Measurements from ENCODE around the gene ZNF274.
"Not testable (repeated sequence)": the region's sequence is repeated elsewhere in the genome, so short reads cannot be mapped to it uniquely, and the experiment has no call there.

The ZNF274 gene

DNA sequence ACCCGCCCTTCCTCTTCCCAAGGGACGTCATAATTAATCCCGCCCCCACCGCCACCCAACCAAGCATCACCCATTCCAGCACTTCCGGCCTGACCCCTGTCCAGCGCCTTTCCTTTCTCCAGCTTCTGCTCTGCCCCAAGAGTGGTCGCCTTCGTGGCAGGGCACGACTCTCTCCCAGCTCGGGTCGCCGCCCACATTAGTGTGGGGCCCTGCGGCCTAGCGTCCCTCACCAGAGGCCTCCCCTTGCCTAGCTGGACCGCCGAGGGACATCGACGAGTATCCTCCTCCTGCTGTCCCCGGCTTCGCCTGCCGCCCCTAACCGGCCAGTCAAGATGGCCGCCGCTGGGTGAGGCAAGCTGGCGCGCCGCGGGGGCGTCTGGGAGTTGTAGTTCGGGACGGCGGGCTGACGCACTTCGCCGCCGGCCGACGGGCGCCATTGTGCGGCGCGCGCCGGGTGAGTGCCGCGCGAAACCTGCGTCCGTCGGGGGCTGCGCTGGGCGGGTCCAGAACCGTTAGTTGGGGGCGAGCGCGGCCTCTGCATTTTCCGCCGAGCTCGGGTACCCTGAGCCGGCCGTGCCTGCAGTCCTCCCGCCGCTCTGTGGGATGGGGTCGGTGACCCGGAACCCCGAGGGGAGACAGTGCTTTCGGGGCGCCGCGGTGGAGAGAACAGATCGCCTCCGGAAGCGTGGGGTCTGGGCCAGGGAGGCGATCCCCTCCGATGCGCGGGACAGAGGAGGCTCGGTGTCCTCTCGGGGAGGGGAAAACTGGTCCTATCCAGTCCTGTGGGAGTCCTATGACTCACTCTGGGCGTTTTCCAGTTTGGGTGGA, at the start of gene ZNF274:
Gene ZNF274 (plus strand): TSS at position 73 of the 828 bp plus-strand sequence. CDS start 905 bp downstream, outside the sequence.
- H3K4me3 ChIP-seq (ENCODE audit: low read depth, low read length): peak within 1 kb of the TSS; percentile 98

DNA sequence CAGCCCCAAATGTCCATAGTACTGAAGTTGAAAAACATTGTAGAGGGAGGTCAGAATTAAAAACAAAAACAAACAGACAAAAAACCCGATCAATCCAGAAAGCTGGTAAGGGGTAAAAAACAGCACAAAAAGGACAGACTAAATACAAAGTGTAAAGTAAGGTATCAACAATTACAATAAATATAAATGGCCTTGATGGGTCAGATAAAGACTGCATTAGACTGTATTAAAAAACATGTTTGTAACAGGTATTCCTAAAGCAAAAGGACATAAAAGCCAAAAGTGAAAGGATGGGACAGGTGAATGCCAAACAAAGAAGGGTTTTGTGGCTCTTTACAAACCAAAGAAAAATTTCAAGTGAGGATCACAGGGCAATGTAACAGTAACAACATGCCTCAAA, 48.6 kb upstream of the ZNF274 start:
- H3K4me3 ChIP-seq (ENCODE audit: low read depth, low read length): no peak overlapping the region

- no peak overlapping the region for H3K4me3 ChIP-seq (ENCODE audit: low read depth, low read length)
Observed at GRCh38 chr19:58145849-58146248, 37.0 kb upstream of the ZNF274 start.

DNA sequence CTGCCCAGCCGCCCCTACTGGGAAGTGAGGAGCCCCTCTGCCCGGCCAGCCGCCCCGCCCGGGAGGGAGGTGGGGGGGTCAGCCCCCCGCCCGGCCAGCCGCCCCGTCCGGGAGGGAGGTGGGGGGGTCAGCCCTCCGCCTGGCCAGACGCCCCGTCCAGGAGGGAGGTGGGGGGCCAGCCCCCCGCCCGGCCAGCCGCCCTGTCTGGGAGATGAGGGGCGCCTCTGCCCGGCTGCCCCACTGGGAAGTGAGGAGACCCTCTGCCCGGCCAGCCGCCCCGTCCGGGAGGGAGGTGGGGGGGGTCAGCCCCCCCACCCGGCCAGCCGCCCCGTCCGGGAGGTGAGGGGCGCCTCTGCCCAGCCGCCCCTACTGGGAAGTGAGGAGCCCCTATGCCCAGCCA, 35.4 kb upstream of the ZNF274 start:
- not testable (repeated sequence) for H3K4me3 ChIP-seq (ENCODE audit: low read depth, low read length)

- H3K4me3 ChIP-seq (ENCODE audit: low read depth, low read length): peak within 1 kb of the TSS; percentile 92
Observed at GRCh38 chr19:58150328-58150921, 32.4 kb upstream of the ZNF274 start, which contains the start of gene ZNF329. TSS of gene ZNF329 (minus strand) at chr19:58150789. CDS start at chr19:58129503, 21,286 bp downstream.

DNA sequence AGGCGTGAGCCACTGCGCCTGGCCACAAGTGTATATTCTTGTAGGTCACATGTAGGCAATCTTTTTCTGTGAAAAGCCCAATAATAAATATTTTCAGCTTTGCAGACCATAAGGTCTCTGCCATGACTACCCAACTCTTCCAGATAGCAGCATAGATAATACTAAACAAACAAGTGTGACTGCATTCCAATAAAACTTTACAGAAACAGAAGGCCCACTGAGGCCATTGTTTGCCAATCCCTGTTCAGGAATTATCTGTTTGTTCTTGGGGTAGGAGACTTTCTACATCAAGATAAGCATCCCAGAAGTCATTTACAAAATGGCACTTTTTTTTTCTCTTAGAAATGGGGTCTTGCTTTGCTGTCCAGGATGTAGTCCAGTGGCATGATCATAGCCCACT, 29.5 kb upstream of the ZNF274 start:
- H3K4me3 ChIP-seq (ENCODE audit: low read depth, low read length): no peak overlapping the region

- peak overlapping the region; percentile 86 for H3K4me3 ChIP-seq (ENCODE audit: low read depth, low read length)
Observed at GRCh38 chr19:58154287-58154678, 28.6 kb upstream of the ZNF274 start.

GRCh38 chr19:58154679-58155648, 27.9 kb upstream of the ZNF274 start:
- H3K4me3 ChIP-seq (ENCODE audit: low read depth, low read length): peak overlapping the region; percentile 86

- H3K4me3 ChIP-seq (ENCODE audit: low read depth, low read length): no peak overlapping the region
Observed at GRCh38 chr19:58157045-58157728, 25.7 kb upstream of the ZNF274 start.

DNA sequence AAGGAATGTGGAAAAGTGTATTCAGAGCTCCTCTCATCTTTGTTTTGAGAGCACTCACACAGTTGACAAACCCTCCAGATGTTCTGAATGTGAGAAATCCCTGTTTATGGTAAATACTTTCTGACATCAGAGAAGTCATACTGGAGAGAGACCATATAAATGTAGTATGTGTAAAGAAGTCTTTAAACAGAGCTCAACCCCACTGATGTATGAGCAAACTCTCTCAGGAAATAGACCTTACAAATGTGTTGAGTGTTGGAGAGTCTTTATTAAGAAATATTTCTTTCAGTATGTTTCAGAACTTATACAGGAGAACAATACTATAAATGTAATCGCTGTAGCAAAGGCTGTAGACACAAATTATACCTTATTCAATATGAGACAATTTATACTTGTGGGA, 16.6 kb upstream of the ZNF274 start:
- H3K4me3 ChIP-seq (ENCODE audit: low read depth, low read length): no peak overlapping the region

- H3K4me3 ChIP-seq (ENCODE audit: low read depth, low read length): no peak overlapping the region
Observed at GRCh38 chr19:58166708-58167280, 16.1 kb upstream of the ZNF274 start.

DNA sequence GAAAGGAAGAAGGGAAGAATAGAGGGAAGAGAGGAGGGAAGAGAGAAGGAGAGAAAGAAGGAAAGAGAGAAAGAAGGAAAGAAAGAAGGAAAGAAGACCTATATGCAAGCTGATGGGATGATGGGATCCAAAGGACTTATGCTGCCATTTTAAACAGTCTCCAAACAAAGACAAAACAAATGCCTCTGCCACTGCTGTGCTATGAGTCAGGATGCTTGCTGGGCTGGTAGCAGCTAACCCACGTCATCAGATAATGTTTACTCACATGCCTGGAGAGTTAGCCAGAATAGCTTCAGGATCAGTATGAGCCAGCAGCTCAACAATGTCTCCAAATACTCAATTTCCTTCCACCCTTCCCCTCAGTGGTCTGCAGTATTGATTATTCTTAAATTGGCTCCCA, 12.0 kb upstream of the ZNF274 start:
- no peak overlapping the region for H3K4me3 ChIP-seq (ENCODE audit: low read depth, low read length)

- H3K4me3 ChIP-seq (ENCODE audit: low read depth, low read length): peak overlapping the region; percentile 30
Observed at GRCh38 chr19:58181902-58182576, 822 bp upstream of the ZNF274 start.

DNA sequence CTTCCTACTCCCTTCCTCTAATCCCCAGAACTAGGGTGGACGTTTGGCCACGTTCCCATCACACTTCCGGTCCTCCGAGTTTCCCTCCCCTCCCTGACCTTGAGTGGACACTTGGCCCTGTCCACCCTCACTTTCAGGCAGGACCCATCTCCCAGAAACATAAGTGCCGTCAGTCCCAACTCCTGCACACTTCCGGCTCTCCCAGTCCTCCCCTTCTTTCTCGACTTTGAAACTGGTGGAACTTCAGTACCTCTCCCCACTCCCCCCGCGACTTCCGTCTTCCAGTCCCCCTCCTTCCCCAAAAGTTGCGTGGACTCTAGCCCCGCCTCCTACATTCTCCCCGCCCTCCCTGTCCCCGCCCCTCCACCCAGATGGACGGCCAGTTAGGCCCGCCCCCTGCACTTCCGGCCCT, 278 bp upstream of the ZNF274 start:
- peak overlapping the region; percentile 30 for H3K4me3 ChIP-seq (ENCODE audit: low read depth, low read length)

GRCh38 chr19:58183817-58184215, 955 bp downstream of the ZNF274 start:
- H3K4me3 ChIP-seq (ENCODE audit: low read depth, low read length): peak overlapping the region; percentile 98

DNA sequence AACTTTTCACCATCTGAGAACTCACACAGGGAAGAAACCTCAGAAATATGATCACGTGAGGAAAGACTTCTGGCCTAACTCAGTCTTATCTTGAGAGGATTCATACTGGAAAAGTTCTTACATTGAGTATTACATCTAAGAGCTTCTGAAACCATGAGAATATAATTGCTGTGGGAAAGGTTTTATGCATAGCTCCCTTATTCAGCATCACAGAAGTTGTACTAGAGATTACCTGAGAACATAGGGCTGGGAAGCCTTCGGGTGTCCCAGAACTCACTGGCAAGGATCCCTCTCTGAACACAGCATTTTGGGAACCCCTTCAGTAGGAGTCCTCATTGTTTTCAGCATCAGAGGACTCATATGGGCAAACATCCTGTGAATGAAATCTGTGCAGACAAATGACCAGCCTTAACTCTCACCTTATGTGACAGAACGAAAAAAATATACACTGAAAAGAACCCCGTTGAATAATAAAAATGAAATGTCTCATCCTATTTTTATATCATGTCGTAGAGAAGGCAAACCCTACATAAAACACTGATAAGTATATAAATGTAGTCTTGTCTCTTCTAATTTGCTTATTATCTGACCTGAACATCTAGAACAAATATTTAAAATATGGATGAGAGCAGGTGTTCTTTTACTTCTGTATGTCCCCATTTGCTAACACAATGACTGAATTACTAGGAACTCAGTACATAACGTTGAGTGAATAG, 14.2 kb downstream of the ZNF274 start:
- no peak overlapping the region for H3K4me3 ChIP-seq (ENCODE audit: low read depth, low read length)

GRCh38 chr19:58203814-58204475, 21.1 kb downstream of the ZNF274 start:
- H3K4me3 ChIP-seq (ENCODE audit: low read depth, low read length): no peak overlapping the region

DNA sequence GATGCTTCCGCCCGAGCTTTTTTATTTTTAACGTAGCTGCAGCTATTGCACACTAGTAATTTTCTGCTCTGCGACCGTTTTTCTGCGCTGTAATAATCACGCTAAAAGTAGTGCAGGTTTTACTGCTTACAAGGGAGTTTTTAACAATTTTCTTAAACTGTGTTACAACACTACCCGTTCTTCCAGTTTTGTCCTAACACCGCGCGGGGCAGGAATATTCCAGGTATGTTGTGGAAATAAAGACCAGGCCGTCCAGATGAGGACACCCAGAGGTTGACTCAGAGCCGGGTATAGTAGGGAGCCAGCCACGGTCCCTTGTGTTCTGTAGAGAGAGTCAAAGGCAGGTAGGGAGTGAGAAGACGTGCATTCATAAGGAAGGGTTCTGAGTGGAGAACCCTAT, 21.7 kb downstream of the ZNF274 start:
- no peak overlapping the region for H3K4me3 ChIP-seq (ENCODE audit: low read depth, low read length)

- no peak overlapping the region for H3K4me3 ChIP-seq (ENCODE audit: low read depth, low read length)
Observed at GRCh38 chr19:58209577-58209976, 26.7 kb downstream of the ZNF274 start.

Measured in iPS-11a (cell line).